H1 (cell line): ENCODE data around the gene MGLL. TPM values are rescaled to one million over a fixed set of nuclear protein-coding genes. Genes with fewer than 3 reads are reported as not detected.

Source experiments
- CTCF ChIA-PET: fragments of 300-600 bp; sonication (Branson Sonifier 250); formaldehyde crosslinking; loops from one replicate; lab custom pipeline; 2021; ENCODE audit not compliant: partially characterized antibody; lab: Charles Lee
- POLR2A ChIA-PET: fragments of 300-600 bp; sonication (Branson Sonifier 250); formaldehyde crosslinking; loops from one replicate; lab custom pipeline; 2021; ENCODE audit warnings: inconsistent platforms; ENCODE audit not compliant: partially characterized antibody; lab: Charles Lee
- DNase-seq, 2 experiments: peaks; one replicate each; pipeline versions ENCODE4 v3.0.0 to v3.0.0-alpha.2; 2010 to 2022; ENCODE audit warnings: low spot score in 2 of 2, low read depth in 1 of 2, mixed read lengths in 1 of 2
- FAIRE-seq: peaks from 2 replicates; lab custom pipeline; 2011; peaks lifted over from hg19 to GRCh38; lab: Jason Lieb, UNC
- H2AFZ ChIP-seq: 2 replicates; pipeline ENCODE4 v1.8.1; 2012; ENCODE audit warnings: low read length, inconsistent platforms
- H2AK5ac ChIP-seq: 2 replicates; pipeline ENCODE4 v1.6.1; 2013; ENCODE audit warnings: low read depth, low read length
- H2BK120ac ChIP-seq: replicated peaks from 2 replicates; pipeline ENCODE3; 2013; ENCODE audit warnings: low read depth, low read length, inconsistent platforms
- H2BK12ac ChIP-seq: 2 replicates; pipeline ENCODE4 v1.6.1; 2013; ENCODE audit warnings: low read depth, low read length
- H2BK15ac ChIP-seq: 2 replicates; pipeline ENCODE4 v1.6.1; 2013; ENCODE audit warnings: low read length
- H2BK20ac ChIP-seq: 2 replicates; pipeline ENCODE4 v1.6.1; 2013; ENCODE audit warnings: low read length
- H2BK5ac ChIP-seq: 2 replicates; pipeline ENCODE4 v1.6.1; 2013; ENCODE audit warnings: low read depth, low read length
- H3K14ac ChIP-seq: 2 replicates; pipeline ENCODE4 v1.6.1; 2013; ENCODE audit warnings: inconsistent platforms; ENCODE audit not compliant: insufficient read length
- H3K18ac ChIP-seq: 2 replicates; pipeline ENCODE4 v1.6.1; 2013; ENCODE audit warnings: low read length; ENCODE audit errors: extremely low read depth
- H3K23ac ChIP-seq: 2 replicates; pipeline ENCODE4 v1.6.1; 2013; ENCODE audit warnings: inconsistent platforms; ENCODE audit not compliant: insufficient read length
- H3K23me2 ChIP-seq: 2 replicates; pipeline ENCODE4 v1.6.1; 2013; ENCODE audit warnings: low read depth, low read length
- H3K27ac ChIP-seq: 2 replicates; pipeline ENCODE4 v1.6.1; 2011; ENCODE audit warnings: low read depth, low read length, inconsistent platforms
- H3K27me3 ChIP-seq, 4 experiments: replicated peaks in 1 of 4; 1 replicate in 1 of 4; 2 replicates in 3 of 4; pipeline versions ENCODE4 v1.6.1 to v1.8.1; 2011 to 2013; ENCODE audit warnings: low read length in 3 of 4, mild to moderate bottlenecking in 3 of 4, inconsistent platforms in 2 of 4, mixed read lengths in 2 of 4, moderate library complexity in 1 of 4; ENCODE audit not compliant: control insufficient read depth in 3 of 4, insufficient read depth in 3 of 4; ENCODE audit errors: extremely low read depth in 1 of 4
- H3K36me3 ChIP-seq, 4 experiments: 2 replicates each; pipeline versions ENCODE4 v1.6.1 to v1.8.1; 2011 to 2013; ENCODE audit warnings: mild to moderate bottlenecking in 4 of 4, low read length in 3 of 4, moderate library complexity in 2 of 4, control low read depth in 1 of 4, inconsistent platforms in 1 of 4; ENCODE audit not compliant: insufficient read depth in 4 of 4, control insufficient read depth in 2 of 4
- H3K4ac ChIP-seq: replicated peaks from 2 replicates; pipeline ENCODE3; 2013; ENCODE audit warnings: low read length, low read depth, mixed read lengths, inconsistent platforms; ENCODE audit not compliant: insufficient read length
- H3K4me1 ChIP-seq, 4 experiments: replicated peaks in 1 of 4; 1 replicate in 1 of 4; 2 replicates in 3 of 4; pipeline versions ENCODE4 v1.6.1 to v1.8.1; 2011 to 2013; ENCODE audit warnings: low read length in 3 of 4, inconsistent platforms in 2 of 4, mixed read lengths in 1 of 4; ENCODE audit not compliant: insufficient read depth in 4 of 4, control insufficient read depth in 3 of 4
- H3K4me2 ChIP-seq, 2 experiments: 2 replicates each; pipeline versions ENCODE4 v1.6.1 to v1.8.1; 2011 to 2013; ENCODE audit warnings: low read depth in 2 of 2, low read length in 2 of 2, control low read depth in 1 of 2, inconsistent platforms in 1 of 2, mild to moderate bottlenecking in 1 of 2; ENCODE audit not compliant: insufficient read depth in 1 of 2
- H3K4me3 ChIP-seq, 4 experiments: fragments of 200-600, 300-600 bp in 1 of 4; sonication (generic), shearing (Covaris generic), sonication (Bioruptor Twin) in 1 of 4; 2 replicates each; pipeline versions ENCODE4 v1.5.1 to v1.8.1; 2011 to 2016; ENCODE audit warnings: low read length in 4 of 4, low read depth in 3 of 4, control low read depth in 2 of 4, inconsistent platforms in 2 of 4, mild to moderate bottlenecking in 2 of 4, mixed read lengths in 1 of 4, moderate library complexity in 1 of 4; ENCODE audit not compliant: insufficient read depth in 2 of 4; ENCODE audit errors: extremely low read depth in 1 of 4
- H3K56ac ChIP-seq: replicated peaks from 2 replicates; pipeline ENCODE3; 2013; ENCODE audit warnings: low read depth, mild to moderate bottlenecking, mixed read lengths, low read length, inconsistent platforms; ENCODE audit not compliant: insufficient read length
- H3K79me1 ChIP-seq: 2 replicates; pipeline ENCODE4 v1.6.1; 2013; ENCODE audit warnings: low read depth, low read length, control low read depth
- H3K79me2 ChIP-seq, 2 experiments: 2 replicates each; pipeline versions ENCODE4 v1.6.1 to v1.8.1; 2012 to 2013; ENCODE audit warnings: low read length in 2 of 2, mild to moderate bottlenecking in 2 of 2, inconsistent platforms in 1 of 2; ENCODE audit not compliant: insufficient read depth in 2 of 2, control insufficient read depth in 1 of 2
- H3K9ac ChIP-seq, 4 experiments: replicated peaks in 1 of 4; 1 replicate in 1 of 4; 2 replicates in 3 of 4; pipeline versions ENCODE4 v1.6.1 to v1.8.1; 2011 to 2013; ENCODE audit warnings: low read depth in 3 of 4, low read length in 3 of 4, control low read depth in 2 of 4, mild to moderate bottlenecking in 2 of 4, moderate library complexity in 2 of 4, inconsistent platforms in 1 of 4; ENCODE audit errors: extremely low read depth in 1 of 4
- H3K9me3 ChIP-seq, 2 experiments: 2 replicates each; pipeline versions ENCODE4 v1.6.1 to v1.8.1; 2012 to 2013; ENCODE audit warnings: mild to moderate bottlenecking in 2 of 2, moderate library complexity in 2 of 2, control low read depth in 1 of 2, inconsistent platforms in 1 of 2, low read depth in 1 of 2, low read length in 1 of 2, mixed read lengths in 1 of 2; ENCODE audit not compliant: insufficient read depth in 2 of 2
- H4K20me1 ChIP-seq, 2 experiments: replicated peaks in 1 of 2; 2 replicates each; pipeline versions ENCODE3 to v1.8.1; 2011 to 2013; ENCODE audit warnings: inconsistent platforms in 2 of 2, low read length in 2 of 2, mild to moderate bottlenecking in 1 of 2; ENCODE audit not compliant: insufficient read depth in 2 of 2, control insufficient read depth in 1 of 2
- H4K5ac ChIP-seq: 2 replicates; pipeline ENCODE4 v1.6.1; 2013; ENCODE audit warnings: low read length, low read depth, mixed read lengths, inconsistent platforms; ENCODE audit not compliant: insufficient read length
- H4K8ac ChIP-seq: 2 replicates; pipeline ENCODE4 v1.8.0; 2013; ENCODE audit warnings: mild to moderate bottlenecking, moderate library complexity, low read length, inconsistent platforms; ENCODE audit not compliant: insufficient read depth; ENCODE audit errors: extremely low read depth
- H4K91ac ChIP-seq: replicated peaks from 2 replicates; pipeline ENCODE3; 2013; ENCODE audit warnings: low read length, mixed read lengths, inconsistent platforms; ENCODE audit not compliant: insufficient read length
- EP300 ChIP-seq, 2 experiments: IDR thresholded peaks; 1 replicate in 1 of 2; 2 replicates in 1 of 2; pipeline ENCODE4 v1.6.1; 2011 to 2012; ENCODE audit warnings: low read depth in 2 of 2, low read length in 2 of 2, mild to moderate bottlenecking in 2 of 2, borderline replicate concordance in 1 of 2, inconsistent platforms in 1 of 2, moderate library complexity in 1 of 2
- EZH2 ChIP-seq: fragments of 200-600 bp; sonication (generic); IDR thresholded peaks from 2 replicates; pipeline ENCODE4 v1.7.1; 2012; ENCODE audit warnings: low read depth, mild to moderate bottlenecking, moderate library complexity, low read length, inconsistent platforms; ENCODE audit not compliant: severe bottlenecking
- KDM4A ChIP-seq: IDR thresholded peaks from one replicate; pipeline ENCODE4 v1.7.1; 2012; ENCODE audit warnings: low read depth, mild to moderate bottlenecking, moderate library complexity, low read length, inconsistent platforms; ENCODE audit not compliant: severe bottlenecking
- RXRA ChIP-seq: IDR thresholded peaks from 2 replicates; pipeline ENCODE4 v1.6.1; 2011; ENCODE audit warnings: low read depth, mild to moderate bottlenecking, low read length, moderate library complexity; ENCODE audit not compliant: insufficient read depth
- SIX5 ChIP-seq: IDR thresholded peaks from 2 replicates; pipeline ENCODE4 v1.6.1; 2011; ENCODE audit warnings: mild to moderate bottlenecking, low read depth, low read length
- ZNF274 ChIP-seq: IDR thresholded peaks from 2 replicates; pipeline ENCODE4 v1.7.0; 2012; ENCODE audit warnings: low read length, borderline replicate concordance; ENCODE audit errors: extremely low read depth
- WGBS, 2 experiments: shearing (Covaris generic) in 1 of 2; methylation state at CpG; one replicate each; pipeline versions ENCODE4 v1.1.6 to v1.1.7; 2013 to 2015; ENCODE audit warnings: low lambda C conversion rate in 2 of 2, mixed read lengths in 2 of 2, inconsistent platforms in 1 of 2, low coverage in 1 of 2, missing lambda C conversion rate in 1 of 2; ENCODE audit not compliant: insufficient replicate concordance in 2 of 2, insufficient coverage in 1 of 2, insufficient read length in 1 of 2; ENCODE audit errors: extremely low coverage in 1 of 2, missing lambda C conversion rate in 1 of 2; 5-methylcytosine and 5-hydroxymethylcytosine counted together
- polyA plus RNA-seq, 7 experiments: library from polyadenylated mRNA; depleted of rRNA in 3 of 7; stranded (reverse) in 5 of 7; unstranded in 2 of 7; fragments of >200 nt in 5 of 7; fragments of 200-250 nt in 2 of 7; gene quantifications; 1 replicate in 5 of 7; 2 replicates in 1 of 7; 4 replicates in 1 of 7; pipeline versions ENCODE4 v1.2.1 to v1.2.3, GENCODE V29; 2011 to 2013; ENCODE audit warnings: missing spikeins in 2 of 7, mixed read lengths in 2 of 7
- total RNA-seq: library from RNA; stranded (reverse); fragmentation: NEBNext Ultra II Directional; extraction: Animal tissue kit (Norgen Biotek cat#: 25700); gene quantifications from 2 replicates; pipeline ENCODE4 v1.2.1, GENCODE V29; 2021

MGLL gene
- total and polyA plus RNA-seq, 2 of the 8 experiments (the other 6 are each of a cell fraction or from before 2014, with no cell fraction given) = 0.05 to 0.34 TPM

GRCh38 chr3:127718245-127718915 is 103.9 kb downstream of the MGLL start:
- no peaks in the 10 kb centered on the region for H3K23me2 ChIP-seq
- H3K56ac ChIP-seq = no peak overlapping the region
- no peak overlapping the region for H3K4me3 ChIP-seq
- H4K8ac ChIP-seq = no peak overlapping the region
- H2BK5ac ChIP-seq = no peak overlapping the region
- H3K23ac ChIP-seq = no peak overlapping the region
- H4K20me1 ChIP-seq = no peaks in the 10 kb centered on the region
- no peak overlapping the region for H3K18ac ChIP-seq
- no peaks in the 10 kb centered on the region for H3K79me2 ChIP-seq
- WGBS, 2 experiments = 91% methylated on average over 7 of the region's 7 CpGs; no CpG with 5 or more reads in 1 of the 2 experiments
- H3K27me3 ChIP-seq = no peaks in the 10 kb centered on the region
- H3K14ac ChIP-seq = no peak overlapping the region
- H3K9me3 ChIP-seq = no peaks in the 10 kb centered on the region
- TF ChIP-seq EP300 (IDR thresholded peaks at IDR 0.05; ENCODE audit: borderline replicate concordance in 1 of 2, low read depth in 2 of 2, low read length in 2 of 2) (no peak), RXRA (no peak), SIX5 (no peak), EZH2 (no peak), KDM4A (no peak), ZNF274 (no peak)
- H2AK5ac ChIP-seq = no peak overlapping the region
- H2BK15ac ChIP-seq = no peak overlapping the region
- no peak overlapping the region for H3K9ac ChIP-seq
- no peak overlapping the region for H3K27ac ChIP-seq
- no peak overlapping the region for H3K4me2 ChIP-seq
- no peak overlapping the region for H2BK12ac ChIP-seq
- no peak overlapping the region for H2BK120ac ChIP-seq
- no peak overlapping the region for H3K4ac ChIP-seq
- no peak overlapping the region for H2BK20ac ChIP-seq
- no peak overlapping the region for H2AFZ ChIP-seq
- ChIA-PET CTCF (interaction anchor here (0.7 to 1.1 kb wide), 2 partner anchors 22 to 42 kb away, joined by 3 to 6 read pairs; no protein-coding TSS in a partner anchor), POLR2A (interaction anchor here (1.4 kb wide), 1 partner anchor 28 kb away, joined by 3 read pairs; no protein-coding TSS in a partner anchor)
- H3K36me3 ChIP-seq = no peaks in the 10 kb centered on the region
- H4K91ac ChIP-seq = no peak overlapping the region
- no peak overlapping the region for H4K5ac ChIP-seq
- peaks cover 0 to 16% (median 9%) of the 10 kb centered on the region in 4 experiments; a peak in 5 of 7 replicates for H3K4me1 ChIP-seq
- no peak for FAIRE-seq
- no peak for DNase-seq
- no peaks in the 10 kb centered on the region for H3K79me1 ChIP-seq
